Measurements from ENCODE around the gene PI16.
"Not testable (repeated sequence)": the region's sequence is repeated elsewhere in the genome, so short reads cannot be mapped to it uniquely, and the experiment has no call there.

The PI16 gene

DNA sequence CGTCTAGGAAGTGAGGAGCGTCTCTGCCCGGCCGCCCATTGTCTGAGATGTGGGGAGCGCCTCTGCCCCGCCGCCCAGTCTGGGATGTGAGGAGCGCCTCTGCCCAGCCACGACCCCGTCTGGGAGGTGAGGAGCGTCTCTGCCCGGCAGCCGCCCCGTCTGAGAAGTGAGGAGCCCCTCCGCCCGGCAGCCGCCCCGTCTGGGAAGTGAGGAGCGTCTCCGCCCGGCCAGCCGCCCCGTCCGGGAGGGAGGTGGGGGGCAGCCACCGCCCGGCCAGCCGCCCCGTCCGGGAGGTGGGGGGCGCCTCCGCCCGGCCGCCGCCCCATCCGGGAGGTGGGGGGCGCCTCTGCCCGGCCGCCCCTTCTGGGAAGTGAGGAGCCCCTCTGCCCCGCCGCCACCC, 13.0 kb upstream of the PI16 start:
- not testable (repeated sequence) for H2AFZ ChIP-seq (ENCODE audit: low read length, unreplicated experiment); H3K27me3 ChIP-seq (ENCODE audit: insufficient read depth, low read length); H3K4me3 ChIP-seq (ENCODE audit: low read depth, low read length); H3K79me2 ChIP-seq (ENCODE audit: control insufficient read depth, insufficient read depth, low read length, unreplicated experiment); H3K27ac ChIP-seq (ENCODE audit: low read depth, low read length); H3K36me3 ChIP-seq (ENCODE audit: insufficient read depth, low read length)
- H3K4me1 ChIP-seq (ENCODE audit: control insufficient read depth, insufficient read depth, low read length, unreplicated experiment): peaks cover 18% of the 10 kb centered on the region

DNA sequence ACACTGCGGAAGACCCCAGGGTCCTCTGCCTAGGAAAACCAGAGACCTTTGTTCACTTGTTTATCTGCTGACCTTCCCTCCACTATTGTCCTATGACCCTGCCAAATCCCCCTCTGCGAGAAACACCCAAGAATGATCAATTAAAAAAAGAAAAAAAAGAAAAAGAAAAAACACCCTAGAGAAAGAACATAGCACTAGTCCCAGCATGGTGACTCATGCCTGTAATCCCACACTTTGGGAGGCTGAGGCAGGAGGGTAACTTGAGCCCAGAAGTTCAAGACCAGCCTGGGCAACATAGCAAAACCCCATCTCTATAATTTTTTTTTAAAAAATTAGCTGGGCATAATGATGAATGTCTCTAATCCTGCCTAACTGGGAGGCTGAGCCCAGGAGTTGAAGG, 12.2 kb upstream of the PI16 start:
- H2AFZ ChIP-seq (ENCODE audit: low read length, unreplicated experiment); H3K36me3 ChIP-seq (ENCODE audit: insufficient read depth, low read length); H3K79me2 ChIP-seq (ENCODE audit: control insufficient read depth, insufficient read depth, low read length, unreplicated experiment); H3K4me3 ChIP-seq (ENCODE audit: low read depth, low read length); H3K27ac ChIP-seq (ENCODE audit: low read depth, low read length); H3K27me3 ChIP-seq (ENCODE audit: insufficient read depth, low read length): not testable (repeated sequence)
- H3K4me1 ChIP-seq (ENCODE audit: control insufficient read depth, insufficient read depth, low read length, unreplicated experiment): peaks cover 18% of the 10 kb centered on the region

DNA sequence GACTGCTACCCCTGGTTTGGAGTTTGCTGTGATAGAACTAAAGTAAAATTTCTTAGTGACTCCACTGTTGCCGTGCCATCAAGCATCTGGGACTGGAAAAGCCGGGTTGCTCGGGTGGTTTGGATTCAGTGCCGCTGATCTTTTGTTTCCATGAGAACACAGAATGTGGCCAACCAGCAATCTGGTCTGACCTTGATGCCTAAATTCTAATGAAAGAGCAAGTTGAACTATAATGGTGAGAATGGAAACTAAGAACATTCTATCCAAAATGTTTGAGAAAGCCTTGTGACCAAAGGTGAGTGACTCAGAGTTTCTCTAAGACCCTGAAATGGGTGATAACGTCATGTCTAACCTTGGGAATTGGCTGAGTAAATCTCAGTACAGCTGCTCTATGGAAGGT, 9.9 kb upstream of the PI16 start:
- no peak overlapping the region for H3K4me3 ChIP-seq (ENCODE audit: low read depth, low read length)
- no peaks in the 10 kb centered on the region for H3K36me3 ChIP-seq (ENCODE audit: insufficient read depth, low read length)
- H3K27ac ChIP-seq (ENCODE audit: low read depth, low read length): no peak overlapping the region
- no peaks in the 10 kb centered on the region for H3K79me2 ChIP-seq (ENCODE audit: control insufficient read depth, insufficient read depth, low read length, unreplicated experiment)
- no peak overlapping the region for H2AFZ ChIP-seq (ENCODE audit: low read length, unreplicated experiment)
- H3K4me1 ChIP-seq (ENCODE audit: control insufficient read depth, insufficient read depth, low read length, unreplicated experiment): peaks cover 7% of the 10 kb centered on the region
- no peaks in the 10 kb centered on the region for H3K27me3 ChIP-seq (ENCODE audit: insufficient read depth, low read length)

DNA sequence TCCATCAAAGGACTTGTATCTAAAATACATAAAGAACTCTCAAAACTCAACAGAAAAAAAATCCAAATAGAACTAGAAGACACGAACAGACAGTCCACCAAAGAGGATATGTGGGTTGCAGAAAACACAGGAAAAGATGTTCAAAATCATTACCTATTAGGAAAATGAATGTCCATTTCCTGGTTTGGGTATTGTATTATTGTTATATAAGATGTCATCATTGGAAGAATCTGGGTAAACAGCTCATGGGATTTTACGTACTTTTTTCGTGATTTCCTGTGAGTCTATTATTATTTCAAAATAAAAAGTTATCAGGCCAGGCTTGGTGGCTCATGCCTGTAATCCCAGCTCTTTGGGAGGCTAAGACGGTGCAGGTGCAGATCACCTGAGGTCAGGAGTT, 9.2 kb upstream of the PI16 start:
- peaks cover 13% of the 10 kb centered on the region for H3K4me1 ChIP-seq (ENCODE audit: control insufficient read depth, insufficient read depth, low read length, unreplicated experiment)
- no peak overlapping the region for H3K4me3 ChIP-seq (ENCODE audit: low read depth, low read length)
- no peaks in the 10 kb centered on the region for H3K36me3 ChIP-seq (ENCODE audit: insufficient read depth, low read length)
- H2AFZ ChIP-seq (ENCODE audit: low read length, unreplicated experiment): no peak overlapping the region
- no peaks in the 10 kb centered on the region for H3K27me3 ChIP-seq (ENCODE audit: insufficient read depth, low read length)
- H3K79me2 ChIP-seq (ENCODE audit: control insufficient read depth, insufficient read depth, low read length, unreplicated experiment): no peaks in the 10 kb centered on the region
- H3K27ac ChIP-seq (ENCODE audit: low read depth, low read length): no peak overlapping the region

DNA sequence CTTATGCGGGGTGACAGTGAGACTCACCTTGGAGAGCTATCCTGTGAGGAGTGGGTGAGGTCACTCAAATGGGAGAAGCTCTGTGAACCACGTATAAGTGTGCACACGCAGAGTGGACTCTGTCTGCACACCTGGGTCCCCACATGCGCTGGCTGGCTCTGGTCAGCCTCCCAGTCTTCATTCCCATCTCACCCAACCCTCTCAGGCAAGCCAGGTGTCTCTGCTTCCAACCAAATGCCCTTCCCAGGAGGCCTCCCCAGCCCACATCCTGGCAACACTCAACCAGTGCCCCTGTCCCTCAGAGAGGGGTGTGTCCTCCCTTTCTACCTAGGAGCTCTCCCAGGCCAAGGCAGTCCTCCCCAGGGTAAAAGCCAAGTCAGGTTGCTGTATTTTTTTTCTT, 8.0 kb upstream of the PI16 start:
- Histone ChIP-seq H3K79me2 (ENCODE audit: control insufficient read depth, insufficient read depth, low read length, unreplicated experiment) (no peaks in the 10 kb centered on the region), H3K36me3 (ENCODE audit: insufficient read depth, low read length) (no peaks in the 10 kb centered on the region), H3K4me1 (ENCODE audit: control insufficient read depth, insufficient read depth, low read length, unreplicated experiment) (peaks cover 16% of the 10 kb centered on the region), H2AFZ (ENCODE audit: low read length, unreplicated experiment) (no peak overlapping the region), H3K4me3 (ENCODE audit: low read depth, low read length) (no peak overlapping the region), H3K27me3 (ENCODE audit: insufficient read depth, low read length) (no peaks in the 10 kb centered on the region), H3K27ac (ENCODE audit: low read depth, low read length) (no peak overlapping the region)

DNA sequence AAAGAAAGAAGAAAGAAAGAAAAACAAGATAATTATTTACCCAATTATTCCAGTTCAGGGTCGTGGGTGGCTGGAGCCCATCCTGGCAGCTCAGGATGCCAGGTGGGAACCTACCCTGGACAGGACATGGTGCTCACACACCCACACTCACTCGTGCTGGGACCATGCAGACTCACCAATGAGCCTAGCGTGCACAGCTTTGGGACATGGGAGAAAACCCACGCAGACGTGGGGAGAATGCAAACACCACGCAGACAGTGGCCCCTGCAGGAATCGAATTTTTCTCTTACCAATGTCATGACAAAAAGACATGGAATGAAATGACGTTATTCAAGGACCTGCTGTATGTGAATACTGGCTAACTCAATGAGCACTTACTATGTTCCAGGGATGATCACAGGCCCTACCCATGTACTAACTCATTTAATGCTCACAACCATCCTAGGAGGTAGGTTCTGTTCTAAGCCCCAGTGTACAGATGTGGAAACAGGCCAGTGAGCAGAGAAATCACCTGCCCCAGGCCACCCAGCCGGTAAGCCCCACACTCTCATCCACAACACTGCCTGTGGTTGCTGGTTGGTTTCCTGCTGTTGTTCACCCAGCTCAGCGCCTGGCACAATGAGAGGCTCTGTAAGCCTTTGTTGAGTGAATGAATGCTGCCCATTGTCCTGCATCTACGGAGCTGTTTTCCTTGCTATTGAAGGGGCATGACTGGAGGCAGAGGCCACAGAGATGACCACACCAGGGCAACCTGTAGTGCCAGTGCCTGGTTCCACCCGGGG, 6.8 kb upstream of the PI16 start:
- H3K27ac ChIP-seq (ENCODE audit: low read depth, low read length): no peak overlapping the region

DNA sequence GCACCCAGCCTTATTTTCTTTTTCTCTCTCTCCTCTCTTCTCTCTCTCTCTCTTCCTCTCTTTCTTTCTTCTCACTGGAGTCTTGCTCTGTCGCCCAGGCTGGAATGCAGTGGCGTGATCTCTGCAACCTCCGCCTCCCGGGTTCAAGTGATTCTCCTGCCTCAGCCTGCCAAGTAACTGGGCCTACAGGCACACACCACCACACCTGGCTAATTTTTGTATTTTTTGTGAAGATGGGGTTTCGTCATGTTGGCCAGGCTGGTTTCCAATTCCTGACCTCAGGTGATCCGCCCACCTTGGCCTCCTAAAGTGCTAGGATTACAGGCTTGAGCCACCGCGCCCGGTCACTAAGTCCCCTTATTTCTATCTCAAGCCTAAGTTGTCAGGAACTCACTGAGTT, 5.5 kb upstream of the PI16 start:
- Histone ChIP-seq H3K4me1 (ENCODE audit: control insufficient read depth, insufficient read depth, low read length, unreplicated experiment) (peaks cover 24% of the 10 kb centered on the region), H3K27ac (ENCODE audit: low read depth, low read length) (peak overlapping the region; percentile 88)
- not testable (repeated sequence) for H3K4me3 ChIP-seq (ENCODE audit: low read depth, low read length); H2AFZ ChIP-seq (ENCODE audit: low read length, unreplicated experiment); H3K27me3 ChIP-seq (ENCODE audit: insufficient read depth, low read length); H3K36me3 ChIP-seq (ENCODE audit: insufficient read depth, low read length); H3K79me2 ChIP-seq (ENCODE audit: control insufficient read depth, insufficient read depth, low read length, unreplicated experiment)

More for the DNA sequence above, 6.8 kb upstream of the PI16 start:
- no peaks in the 10 kb centered on the region for H3K79me2 ChIP-seq (ENCODE audit: control insufficient read depth, insufficient read depth, low read length, unreplicated experiment)
- H2AFZ ChIP-seq (ENCODE audit: low read length, unreplicated experiment): no peak overlapping the region
- peaks cover 24% of the 10 kb centered on the region for H3K4me1 ChIP-seq (ENCODE audit: control insufficient read depth, insufficient read depth, low read length, unreplicated experiment)
- no peaks in the 10 kb centered on the region for H3K36me3 ChIP-seq (ENCODE audit: insufficient read depth, low read length)
- H3K27me3 ChIP-seq (ENCODE audit: insufficient read depth, low read length): no peaks in the 10 kb centered on the region
- H3K4me3 ChIP-seq (ENCODE audit: low read depth, low read length): no peak overlapping the region

DNA sequence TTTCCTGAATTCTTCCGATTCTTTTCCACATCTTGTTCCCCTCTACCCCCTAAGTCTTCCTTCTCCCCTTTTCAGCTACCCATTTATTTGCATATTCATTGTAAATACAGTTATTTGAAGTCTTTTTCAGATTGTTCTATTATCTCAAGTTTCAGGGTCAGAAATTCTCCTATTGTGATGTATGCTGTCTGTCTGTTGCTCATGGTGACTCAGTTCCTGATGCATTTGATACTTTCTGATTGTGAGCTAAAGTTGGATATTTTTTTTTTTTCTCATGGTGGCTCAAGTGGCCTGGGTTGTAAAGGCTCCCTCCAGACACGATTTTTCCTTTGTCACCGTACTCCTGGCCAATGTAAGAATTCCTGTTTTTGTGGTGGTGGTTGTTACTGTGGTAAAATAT, 4.9 kb upstream of the PI16 start:
- H3K27ac ChIP-seq (ENCODE audit: low read depth, low read length): peak overlapping the region; percentile 88
- peak overlapping the region; percentile 33 for H2AFZ ChIP-seq (ENCODE audit: low read length, unreplicated experiment)
- H3K79me2 ChIP-seq (ENCODE audit: control insufficient read depth, insufficient read depth, low read length, unreplicated experiment): no peaks in the 10 kb centered on the region
- no peaks in the 10 kb centered on the region for H3K27me3 ChIP-seq (ENCODE audit: insufficient read depth, low read length)
- H3K4me3 ChIP-seq (ENCODE audit: low read depth, low read length): peak overlapping the region; percentile 7; the same call in 1 of the 2 replicates
- H3K36me3 ChIP-seq (ENCODE audit: insufficient read depth, low read length): no peaks in the 10 kb centered on the region
- H3K4me1 ChIP-seq (ENCODE audit: control insufficient read depth, insufficient read depth, low read length, unreplicated experiment): peaks cover 24% of the 10 kb centered on the region

DNA sequence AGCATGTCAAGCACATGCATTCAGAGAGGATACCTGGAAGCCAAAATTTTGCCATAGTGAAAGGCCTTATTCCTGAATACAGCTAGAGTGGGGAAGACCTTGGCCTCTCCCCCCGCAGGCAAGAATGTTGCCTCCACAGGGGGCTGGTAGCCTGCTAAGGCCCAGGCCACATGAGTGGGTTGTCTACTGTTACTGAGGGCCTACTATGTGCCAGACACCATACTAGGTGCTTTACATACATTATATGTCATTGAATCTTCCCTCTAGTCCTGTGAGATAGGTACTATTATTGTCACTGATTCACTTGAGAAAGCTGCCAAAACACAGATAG, 642 bp upstream of the PI16 start:
- Histone ChIP-seq H2AFZ (ENCODE audit: low read length, unreplicated experiment) (no peak overlapping the region), H3K27ac (ENCODE audit: low read depth, low read length) (no peak overlapping the region), H3K36me3 (ENCODE audit: insufficient read depth, low read length) (no peaks in the 10 kb centered on the region), H3K79me2 (ENCODE audit: control insufficient read depth, insufficient read depth, low read length, unreplicated experiment) (no peaks in the 10 kb centered on the region), H3K4me1 (ENCODE audit: control insufficient read depth, insufficient read depth, low read length, unreplicated experiment) (peaks cover 24% of the 10 kb centered on the region), H3K27me3 (ENCODE audit: insufficient read depth, low read length) (no peaks in the 10 kb centered on the region), H3K4me3 (ENCODE audit: low read depth, low read length) (no peak overlapping the region)

DNA sequence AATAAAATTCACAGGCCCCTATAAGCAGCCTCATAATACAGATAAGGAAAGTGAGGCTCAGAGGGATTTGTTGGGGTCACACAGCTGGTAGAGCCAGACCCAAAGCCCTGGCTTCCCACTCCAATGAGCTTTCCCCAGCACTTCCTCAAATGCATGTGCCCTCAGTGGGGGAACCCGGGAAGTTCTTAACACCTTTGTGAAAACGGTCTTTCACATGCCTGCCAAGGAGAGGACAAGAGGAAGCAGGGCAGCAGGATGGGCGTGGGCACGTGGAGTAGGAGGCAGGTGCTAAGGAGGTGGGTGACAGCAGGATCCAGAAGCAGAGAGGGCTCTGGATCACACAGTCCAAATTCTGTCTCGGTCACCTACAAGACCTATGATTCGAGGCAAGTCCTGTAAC, 598 bp downstream of the PI16 start:
- H3K36me3 ChIP-seq (ENCODE audit: insufficient read depth, low read length): no peaks in the 10 kb centered on the region

DNA sequence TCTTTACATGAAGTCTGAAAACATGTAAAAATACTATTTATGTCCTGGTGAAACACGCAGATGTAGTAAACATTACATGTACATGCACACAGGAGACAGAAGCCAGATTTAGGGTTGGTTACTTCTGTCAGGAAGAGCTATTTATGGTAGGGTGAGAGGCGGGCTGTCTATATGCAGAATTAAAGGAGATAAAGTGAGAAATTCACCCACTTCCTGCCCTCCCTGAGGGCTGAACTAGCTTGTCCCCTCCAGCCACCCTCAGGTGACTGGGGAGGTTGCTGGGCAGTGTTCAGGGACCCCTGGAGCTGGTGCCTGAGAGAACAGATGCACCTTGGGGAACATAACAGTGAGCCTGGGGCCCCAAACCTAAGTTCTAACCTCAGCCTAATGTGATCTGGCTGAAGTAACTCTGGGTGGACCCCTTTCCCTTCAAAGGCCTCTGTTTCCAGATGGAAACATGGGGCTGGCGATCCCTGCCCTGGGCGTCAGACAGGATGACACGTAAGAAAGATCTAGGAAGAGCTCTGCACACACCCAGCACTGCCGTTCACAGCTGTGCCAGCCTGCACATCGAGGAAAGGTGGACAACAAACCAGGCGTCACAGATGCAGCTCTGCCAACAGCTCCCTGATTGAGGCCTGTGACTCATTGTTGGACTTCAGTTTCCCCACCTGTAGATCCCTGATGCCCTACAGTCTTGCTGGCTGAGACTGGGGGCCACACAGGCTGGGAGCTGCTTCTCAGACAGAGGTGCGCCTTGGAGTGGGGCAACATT, 1.3 kb downstream of the PI16 start:
- Histone ChIP-seq H3K4me1 (ENCODE audit: control insufficient read depth, insufficient read depth, low read length, unreplicated experiment) (peaks cover 18% of the 10 kb centered on the region), H2AFZ (ENCODE audit: low read length, unreplicated experiment) (no peak overlapping the region), H3K4me3 (ENCODE audit: low read depth, low read length) (no peak overlapping the region), H3K79me2 (ENCODE audit: control insufficient read depth, insufficient read depth, low read length, unreplicated experiment) (no peaks in the 10 kb centered on the region), H3K27me3 (ENCODE audit: insufficient read depth, low read length) (no peaks in the 10 kb centered on the region), H3K27ac (ENCODE audit: low read depth, low read length) (no peak overlapping the region), H3K36me3 (ENCODE audit: insufficient read depth, low read length) (no peaks in the 10 kb centered on the region)

More for the DNA sequence above, 598 bp downstream of the PI16 start:
- no peaks in the 10 kb centered on the region for H3K27me3 ChIP-seq (ENCODE audit: insufficient read depth, low read length)
- peaks cover 16% of the 10 kb centered on the region for H3K4me1 ChIP-seq (ENCODE audit: control insufficient read depth, insufficient read depth, low read length, unreplicated experiment)
- no peak overlapping the region for H3K4me3 ChIP-seq (ENCODE audit: low read depth, low read length)
- H2AFZ ChIP-seq (ENCODE audit: low read length, unreplicated experiment): no peak overlapping the region
- H3K79me2 ChIP-seq (ENCODE audit: control insufficient read depth, insufficient read depth, low read length, unreplicated experiment): no peaks in the 10 kb centered on the region
- H3K27ac ChIP-seq (ENCODE audit: low read depth, low read length): no peak overlapping the region
